ENCODE data around the gene HAUS6.
A peak's percentile ranks its signal among the peaks of the same experiment; 100 is the strongest.

Gene HAUS6

GRCh38 chr9:19049917-19050636 lies 52.6 kb downstream of the HAUS6 start:
- no peaks in the 10 kb centered on the region for H3K9me3 ChIP-seq (replicated peaks; ENCODE audit: insufficient read depth, low read length)
- peaks cover 4% of the 10 kb centered on the region; the same call in 1 of the 2 replicates for H3K79me2 ChIP-seq (ENCODE audit: low read length)
- peak overlapping the region; percentile 80; the same call in 1 of the 2 replicates for H3K27ac ChIP-seq (ENCODE audit: low read length)
- 0 out of 2 replicates have a peak, but pooled peaks cover 6% of the 10 kb centered on the region for H3K4me1 ChIP-seq (ENCODE audit: low read length)
- H3K9ac ChIP-seq (ENCODE audit: low read length) = peak overlapping the region; percentile 75; the same call in 1 of the 2 replicates
- H3F3A ChIP-seq (ENCODE audit: insufficient read depth, low read length) = peaks cover 6% of the 10 kb centered on the region; the same call in 1 of the 2 replicates
- H3K4me3 ChIP-seq (ENCODE audit: low read length) = peak overlapping the region; percentile 67
- no peaks in the 10 kb centered on the region for H3K36me3 ChIP-seq (replicated peaks; ENCODE audit: insufficient read depth, low read length)
- H3K9me2 ChIP-seq (replicated peaks; ENCODE audit: insufficient read depth, low read length) = no peaks in the 10 kb centered on the region
- TF ChIP-seq EZH2 (optimal IDR thresholded peaks at IDR 0.05; ENCODE audit: low read depth, low read length) (no peak), CTCF (IDR thresholded peaks at IDR 0.05; ENCODE audit: low read length) (no peak), EZH2phosphoT487 (IDR thresholded peaks at IDR 0.05; ENCODE audit: low read length) (no peak)
- no peaks in the 10 kb centered on the region for H4K20me1 ChIP-seq (ENCODE audit: insufficient read depth, low read length)
- peak overlapping the region; percentile 89 for H2AFZ ChIP-seq (ENCODE audit: low read length)
- peak overlapping the region; percentile 77 for H3K4me2 ChIP-seq (ENCODE audit: low read depth, low read length)
- H3K27me3 ChIP-seq (replicated peaks; ENCODE audit: insufficient read depth, low read length) = no peaks in the 10 kb centered on the region
- no peak for DNase-seq

- H3K27me3 ChIP-seq (replicated peaks; ENCODE audit: insufficient read depth, low read length) = no peaks in the 10 kb centered on the region
- 0 out of 2 replicates have a peak, but pooled peaks cover 6% of the 10 kb centered on the region for H3K4me1 ChIP-seq (ENCODE audit: low read length)
- H2AFZ ChIP-seq (ENCODE audit: low read length) = peak within 1 kb of the TSS; percentile 89
- H3K4me2 ChIP-seq (ENCODE audit: low read depth, low read length) = peak within 1 kb of the TSS; percentile 77
- H3K27ac ChIP-seq (ENCODE audit: low read length) = peak within 1 kb of the TSS; percentile 80
- no peaks in the 10 kb centered on the region for H4K20me1 ChIP-seq (ENCODE audit: insufficient read depth, low read length)
- H3K4me3 ChIP-seq (ENCODE audit: low read length) = peak within 1 kb of the TSS; percentile 67
- no peaks in the 10 kb centered on the region for H3K36me3 ChIP-seq (replicated peaks; ENCODE audit: insufficient read depth, low read length)
- peaks cover 6% of the 10 kb centered on the region; the same call in 1 of the 2 replicates for H3F3A ChIP-seq (ENCODE audit: insufficient read depth, low read length)
- peaks cover 4% of the 10 kb centered on the region; the same call in 1 of the 2 replicates for H3K79me2 ChIP-seq (ENCODE audit: low read length)
- TF ChIP-seq EZH2phosphoT487 (IDR thresholded peaks at IDR 0.05; ENCODE audit: low read length) = no peak
- TF ChIP-seq CTCF (IDR thresholded peaks at IDR 0.05; ENCODE audit: low read length) = peak; percentile 59
- no peaks in the 10 kb centered on the region for H3K9me3 ChIP-seq (replicated peaks; ENCODE audit: insufficient read depth, low read length)
- peak; percentile 86 for DNase-seq
- H3K9me2 ChIP-seq (replicated peaks; ENCODE audit: insufficient read depth, low read length) = no peaks in the 10 kb centered on the region
- H3K9ac ChIP-seq (ENCODE audit: low read length) = peak within 1 kb of the TSS; percentile 75
Observed at GRCh38 chr9:19048966-19049916, 53.5 kb downstream of the HAUS6 start, which contains the start of gene RRAGA. Gene RRAGA (plus strand): TSS chr9:19049427. CDS start chr9:19049660, 233 bp downstream.

- TF ChIP-seq EZH2 (optimal IDR thresholded peaks at IDR 0.05; ENCODE audit: low read depth, low read length) (no peak), EZH2phosphoT487 (IDR thresholded peaks at IDR 0.05; ENCODE audit: low read length) (no peak), CTCF (IDR thresholded peaks at IDR 0.05; ENCODE audit: low read length) (no peak)
- H3K4me3 ChIP-seq (ENCODE audit: low read length) = no peak overlapping the region
- H4K20me1 ChIP-seq (ENCODE audit: insufficient read depth, low read length) = no peaks in the 10 kb centered on the region
- H3K27ac ChIP-seq (ENCODE audit: low read length) = no peak overlapping the region
- no peaks in the 10 kb centered on the region for H3K9me2 ChIP-seq (replicated peaks; ENCODE audit: insufficient read depth, low read length)
- no peak for DNase-seq
- H2AFZ ChIP-seq (ENCODE audit: low read length) = no peak overlapping the region
- no peaks in the 10 kb centered on the region for H3K4me1 ChIP-seq (ENCODE audit: low read length)
- no peak overlapping the region for H3K9ac ChIP-seq (ENCODE audit: low read length)
- H3K4me2 ChIP-seq (ENCODE audit: low read depth, low read length) = no peak overlapping the region
- H3K9me3 ChIP-seq (replicated peaks; ENCODE audit: insufficient read depth, low read length) = no peaks in the 10 kb centered on the region
- H3K27me3 ChIP-seq (replicated peaks; ENCODE audit: insufficient read depth, low read length) = no peaks in the 10 kb centered on the region
- H3K36me3 ChIP-seq (replicated peaks; ENCODE audit: insufficient read depth, low read length) = no peaks in the 10 kb centered on the region
- no peaks in the 10 kb centered on the region for H3K79me2 ChIP-seq (ENCODE audit: low read length)
- no peaks in the 10 kb centered on the region for H3F3A ChIP-seq (ENCODE audit: insufficient read depth, low read length)
Observed at GRCh38 chr9:19036611-19037010, 66.1 kb downstream of the HAUS6 start.
